ENCODE results near the gene SHROOM1.
A peak's percentile ranks its signal among the peaks of the same experiment; 100 is the strongest.
"Not testable (repeated sequence)": the region's sequence is repeated elsewhere in the genome, so short reads cannot be mapped to it uniquely, and the experiment has no call there.

The SHROOM1 gene

GRCh38 chr5:132824426-132824825, 6.0 kb downstream of the SHROOM1 start:
- DNase-seq, result no peak

GRCh38 chr5:132823481-132824050, 6.9 kb downstream of the SHROOM1 start:
- DNase-seq, result no peak

DNA sequence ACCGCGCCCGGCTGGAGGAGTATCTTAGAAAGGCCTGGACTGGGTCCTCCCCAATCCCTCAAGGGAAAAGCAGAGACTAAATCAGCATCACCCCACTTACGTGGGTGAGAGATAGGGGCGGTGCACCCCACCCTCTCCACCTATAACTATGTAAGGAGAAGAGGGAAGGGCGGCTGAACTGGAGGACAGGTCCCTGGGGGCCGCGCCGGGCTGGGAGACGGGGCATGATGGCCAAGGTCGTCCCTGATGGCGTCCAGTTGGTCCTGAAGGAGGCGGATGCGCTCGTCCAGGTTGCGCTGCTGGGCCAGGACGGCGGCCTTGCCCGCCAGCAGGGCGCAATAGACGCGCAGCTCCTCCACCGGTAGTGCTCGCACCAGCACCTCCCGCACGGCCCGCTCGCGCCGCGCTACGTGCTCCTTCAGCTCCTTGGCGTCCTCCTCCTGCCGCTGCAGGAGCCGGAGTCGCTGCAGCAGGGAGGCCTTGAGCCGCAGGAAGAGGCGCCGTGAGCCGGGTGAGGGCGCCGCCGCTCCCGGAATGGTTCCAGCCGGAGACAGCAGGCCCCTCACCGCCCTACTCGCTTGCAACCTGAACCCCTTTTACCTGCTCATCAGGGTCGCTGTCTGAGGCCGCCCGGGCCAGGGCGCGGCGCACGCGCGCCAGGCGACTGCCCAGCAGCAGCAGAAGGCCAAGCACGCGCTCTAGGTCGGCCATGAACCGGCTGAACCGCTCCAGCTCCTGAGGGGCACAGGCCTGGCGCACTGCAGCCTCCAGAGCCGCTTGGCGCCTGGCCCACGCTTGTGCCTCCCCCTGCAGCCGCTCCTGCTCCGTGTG, 7.6 kb downstream of the SHROOM1 start:
- DNase-seq, result peak; percentile 63

DNA sequence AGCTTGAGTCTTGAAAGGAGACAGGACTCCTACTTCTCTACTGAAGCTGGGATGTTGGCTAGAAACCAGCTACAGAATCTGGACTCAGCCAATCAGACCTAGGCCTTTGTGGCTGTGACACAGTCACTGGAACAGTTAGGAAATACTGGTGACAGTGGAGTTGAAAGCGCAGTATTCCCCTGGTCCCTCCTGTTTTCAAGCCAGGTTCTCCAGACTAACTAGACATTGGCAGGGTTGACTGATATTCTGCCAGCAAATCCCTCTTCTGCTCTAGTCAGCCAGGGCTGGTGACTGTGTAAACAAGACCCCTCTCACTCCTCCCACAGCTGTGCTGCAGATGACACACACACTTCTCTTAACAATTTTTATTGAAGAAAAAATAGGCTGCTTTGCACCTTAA, 8.7 kb downstream of the SHROOM1 start:
- DNase-seq, result no peak

DNA sequence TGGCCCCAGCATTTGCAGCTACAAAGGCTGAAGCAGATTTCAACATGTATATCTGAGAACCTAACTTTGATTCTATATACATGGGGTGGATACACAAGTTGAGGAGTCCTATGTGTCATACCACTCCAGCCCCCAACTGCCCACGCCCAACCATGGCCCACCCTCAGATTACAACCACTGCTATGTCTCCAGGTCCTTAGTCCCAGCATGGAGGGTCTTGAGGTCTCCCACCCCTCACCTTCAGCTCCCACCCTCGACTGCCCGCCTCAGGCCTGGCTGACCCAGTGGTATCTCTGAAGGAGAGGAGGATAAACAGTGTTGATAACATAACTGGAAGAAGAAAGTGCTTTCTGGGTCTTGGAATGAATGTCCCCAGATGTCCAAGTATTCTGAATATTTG, 9.1 kb downstream of the SHROOM1 start:
- no peak for DNase-seq

GRCh38 chr5:132820162-132820754, 10.2 kb downstream of the SHROOM1 start:
- DNase-seq, result peak; percentile 97

GRCh38 chr5:132819468-132819867, 11.0 kb downstream of the SHROOM1 start:
- no peak for DNase-seq

- DNase-seq, result no peak
Measured at GRCh38 chr5:132817011-132817410, 13.4 kb downstream of the SHROOM1 start.

GRCh38 chr5:132816554-132816953, 13.9 kb downstream of the SHROOM1 start:
- no peak for DNase-seq

DNA sequence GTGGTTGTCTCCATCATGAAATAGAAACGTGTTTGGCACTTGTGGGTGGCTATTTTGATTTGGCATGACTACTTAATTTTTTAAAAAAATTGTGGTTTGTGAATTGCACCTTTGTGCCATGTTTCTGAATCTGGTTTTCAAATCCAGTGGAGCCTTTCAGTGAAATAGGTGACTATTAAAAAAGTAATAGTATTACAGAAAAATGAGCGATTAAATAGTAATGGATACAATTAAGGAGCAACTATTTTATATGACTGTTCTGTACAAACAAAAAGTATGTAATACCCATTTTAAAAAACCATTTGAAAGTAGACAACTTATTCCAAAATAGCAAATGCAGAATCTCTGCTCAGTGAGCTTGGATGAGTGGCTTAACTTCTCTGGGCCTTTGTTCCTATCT, 14.4 kb downstream of the SHROOM1 start:
- DNase-seq, result no peak

- DNase-seq, result no peak
Measured at GRCh38 chr5:132815454-132815853, 15.0 kb downstream of the SHROOM1 start.

DNA sequence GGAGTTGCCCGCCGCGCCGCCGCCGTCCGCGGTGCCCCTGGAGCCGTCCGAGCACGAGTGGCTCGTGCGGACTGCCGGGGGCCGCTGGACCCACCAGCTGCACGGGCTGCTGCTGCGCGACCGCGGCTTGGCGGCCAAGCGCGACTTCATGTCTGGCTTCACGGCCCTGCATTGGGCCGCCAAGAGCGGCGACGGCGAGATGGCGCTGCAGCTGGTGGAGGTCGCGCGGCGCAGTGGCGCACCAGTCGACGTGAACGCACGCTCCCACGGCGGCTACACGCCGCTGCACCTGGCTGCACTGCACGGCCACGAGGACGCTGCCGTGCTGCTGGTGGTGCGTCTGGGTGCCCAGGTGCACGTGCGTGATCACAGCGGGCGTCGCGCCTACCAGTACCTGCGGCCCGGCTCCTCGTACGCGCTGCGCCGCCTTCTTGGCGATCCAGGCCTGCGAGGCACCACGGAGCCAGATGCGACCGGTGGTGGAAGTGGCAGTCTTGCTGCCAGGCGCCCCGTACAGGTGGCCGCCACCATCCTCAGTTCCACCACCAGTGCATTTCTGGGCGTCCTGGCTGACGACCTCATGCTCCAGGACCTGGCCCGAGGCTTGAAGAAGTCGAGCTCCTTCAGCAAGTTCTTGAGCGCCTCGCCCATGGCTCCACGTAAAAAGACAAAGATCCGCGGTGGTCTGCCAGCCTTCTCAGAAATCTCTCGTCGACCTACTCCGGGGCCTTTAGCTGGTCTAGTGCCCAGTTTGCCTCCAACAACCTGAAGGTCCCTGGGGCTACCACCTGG, 15.7 kb downstream of the SHROOM1 start:
- no peak for DNase-seq

- DNase-seq, result peak; percentile 49
Measured at GRCh38 chr5:132813599-132814502, 16.6 kb downstream of the SHROOM1 start.

- no peak for DNase-seq
Measured at GRCh38 chr5:132812781-132813598, 17.5 kb downstream of the SHROOM1 start, which contains the start of gene SOWAHA. Gene SOWAHA (plus strand): TSS chr5:132813302. CDS start chr5:132813622, 320 bp downstream.

GRCh38 chr5:132812123-132812765, 18.2 kb downstream of the SHROOM1 start:
- no peak for DNase-seq

- no peak for DNase-seq
Measured at GRCh38 chr5:132810605-132811004, 19.8 kb downstream of the SHROOM1 start.

GRCh38 chr5:132808866-132809265, 21.6 kb downstream of the SHROOM1 start:
- no peak for DNase-seq

DNA sequence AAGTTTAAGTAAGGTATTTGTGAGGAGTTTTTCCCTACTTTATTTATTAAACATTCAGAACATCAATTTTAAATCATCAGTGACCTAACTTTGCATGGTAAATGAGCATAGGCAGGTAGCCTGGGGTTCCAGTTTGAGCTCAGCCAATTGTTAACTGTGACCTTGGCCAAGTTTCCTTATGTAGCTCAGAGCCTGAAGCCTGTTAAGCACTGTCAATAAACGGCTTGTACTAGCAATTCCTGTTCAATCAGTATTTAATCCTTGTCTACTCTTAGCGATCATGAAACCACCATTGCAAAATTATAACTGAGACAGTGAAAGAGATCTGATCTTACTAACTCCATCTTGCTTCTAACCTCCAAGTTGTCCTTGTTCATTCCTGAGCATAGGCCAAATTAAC, 22.0 kb downstream of the SHROOM1 start:
- no peak for DNase-seq

GRCh38 chr5:132807163-132807838, 23.1 kb downstream of the SHROOM1 start:
- peak; percentile 79 for DNase-seq

DNA sequence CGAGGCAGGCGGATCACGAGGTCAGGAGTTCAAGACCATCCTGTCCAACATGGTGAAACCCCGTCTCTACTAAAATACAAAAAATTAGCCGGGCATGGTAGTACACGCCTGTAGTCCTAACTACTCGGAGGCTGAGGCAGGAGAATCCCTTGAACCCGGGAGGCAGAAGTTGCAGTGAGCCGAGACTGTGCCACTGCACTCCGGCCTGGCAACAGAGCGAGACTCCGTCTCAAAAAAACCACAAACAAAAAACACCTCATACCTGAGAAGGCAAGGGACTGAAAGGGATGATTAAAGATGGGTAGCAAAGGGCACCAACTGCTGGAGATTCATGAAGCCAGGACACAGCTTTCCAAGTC, 23.7 kb downstream of the SHROOM1 start:
- DNase-seq, result not testable (repeated sequence)
